Measurements from ENCODE around the gene COL1A1. TPM values are rescaled to one million over a fixed set of nuclear protein-coding genes. Genes with fewer than 3 reads are reported as not detected.

Gene COL1A1
- polyA plus RNA-seq, 3 donors: not detected

GRCh38 chr17:50133769-50134099 lies 67.7 kb downstream of the COL1A1 start:
- no peak overlapping the region for H3K4me2 ChIP-seq (replicated peaks; ENCODE audit: extremely low read depth, low read length, poor library complexity, severe bottlenecking)
- no peak overlapping the region for H3K27ac Mint-ChIP-seq
- H3K36me3 Mint-ChIP-seq: peaks cover 55 to 64% of the 10 kb centered on the region in 2 donors
- peaks cover 11 to 21% of the 10 kb centered on the region in 2 donors for H3K4me1 ChIP-seq (ENCODE audit: control insufficient read depth in 1 of 2, insufficient read depth in 2 of 2, low read length in 2 of 2)
- no peak overlapping the region for H3K4me3 Mint-ChIP-seq
- no peak overlapping the region for H2AFZ ChIP-seq (ENCODE audit: insufficient read depth, low read depth, low read length, poor library complexity, severe bottlenecking)
- H3K4me3 ChIP-seq (replicated peaks in 1 of 3; ENCODE audit: low read depth in 2 of 3, low read length in 3 of 3): no peak overlapping the region
- no peak for DNase-seq
- no peak for TF ChIP-seq CTCF (IDR thresholded peaks at IDR 0.05)
- peaks cover 0 to 14% (median 5%) of the 10 kb centered on the region in 7 donors for H3K9me3 Mint-ChIP-seq
- H3K27me3 Mint-ChIP-seq (ENCODE audit: low read depth in 3 of 3): peaks cover 27 to 38% (median 34%) of the 10 kb centered on the region in 3 donors
- 69% methylated on average over 8 of the region's 16 CpGs for WGBS (ENCODE audit: insufficient coverage)
- no peak overlapping the region for H3K27ac ChIP-seq (ENCODE audit: low read depth in 1 of 2, low read length in 2 of 2)
- peaks cover 23% of the 10 kb centered on the region for H3K4me1 Mint-ChIP-seq
- intact Hi-C loops (cut with micrococcal nuclease): no loop called here
- H3K36me3 ChIP-seq (replicated peaks in 1 of 2; ENCODE audit: control insufficient read depth in 1 of 2, insufficient read depth in 2 of 2, low read length in 2 of 2): peaks cover 53 to 59% of the 10 kb centered on the region in 2 donors
- H3K27me3 ChIP-seq (ENCODE audit: control insufficient read depth in 2 of 2, insufficient read depth in 2 of 2, low read length in 2 of 2): peaks cover 14 to 26% of the 10 kb centered on the region in 2 donors
- peaks cover 82% of the 10 kb centered on the region for H4K20me1 ChIP-seq (ENCODE audit: insufficient read depth, low read length)
- H3K79me2 ChIP-seq (ENCODE audit: insufficient read depth, low read length): peaks cover 6% of the 10 kb centered on the region
- peaks cover 0 to 4% of the 10 kb centered on the region in 2 donors for H3K9me3 ChIP-seq (replicated peaks in 1 of 2; ENCODE audit: control insufficient read depth in 1 of 2, insufficient read depth in 1 of 2, low read length in 2 of 2)
- no peak overlapping the region for H3K9ac ChIP-seq (ENCODE audit: insufficient read depth, low read length, poor library complexity, severe bottlenecking)

Small RNA genes within 50 kb of the gene (small RNA-seq; reads per million reads assigned to genes)
- not detected for gene SUMO2P7 (ENCODE audit: insufficient read length, low read depth)

Other genes with a start within 250 kb of the COL1A1 start
- 1 to 10 TPM in 1 of 3 donors, under 1 TPM in 1, not detected in 1; 0.20 to 3.5 TPM for gene DLX4, start 232.4 kb downstream of the COL1A1 start, polyA plus RNA-seq
- gene DLX3, start 206.4 kb downstream of the COL1A1 start, polyA plus RNA-seq: not detected
- under 1 TPM in 2 of 3 donors, not detected in 1; 0.31 to 0.36 TPM for gene ITGA3, start 145.5 kb downstream of the COL1A1 start, polyA plus RNA-seq
- gene PDK2, start 106.3 kb downstream of the COL1A1 start, polyA plus RNA-seq: 10 to 100 TPM; 15.9 to 43.0 (median 23.4) TPM
- under 1 TPM in 1 of 3 donors, not detected in 2; 0.09 TPM for gene SAMD14, start 71.5 kb downstream of the COL1A1 start, polyA plus RNA-seq
- gene PPP1R9B, start 51.0 kb downstream of the COL1A1 start, polyA plus RNA-seq: 10 to 100 TPM in 1 of 3 donors, 1 to 10 TPM in 1, under 1 TPM in 1; 0.61 to 86.9 (median 1.3) TPM
- under 1 TPM; 0.27 to 0.89 (median 0.53) TPM for gene SGCA, start 35.6 kb downstream of the COL1A1 start, polyA plus RNA-seq
- gene TMEM92, start 72.8 kb upstream of the COL1A1 start, polyA plus RNA-seq: not detected
- 10 to 100 TPM in 1 of 3 donors, 1 to 10 TPM in 2; 4.4 to 10.2 (median 4.4) TPM for gene XYLT2, start 144.5 kb upstream of the COL1A1 start, polyA plus RNA-seq
- gene MRPL27, start 171.6 kb upstream of the COL1A1 start, polyA plus RNA-seq: 10 to 100 TPM; 33.2 to 82.3 (median 75.3) TPM
- under 1 TPM; 0.33 to 0.76 (median 0.43) TPM for gene EME1, start 171.6 kb upstream of the COL1A1 start, polyA plus RNA-seq
- gene LRRC59, start 195.9 kb upstream of the COL1A1 start, polyA plus RNA-seq: 10 to 100 TPM; 36.6 to 48.9 (median 45.7) TPM
- gene ACSF2, start 224.6 kb upstream of the COL1A1 start, polyA plus RNA-seq: 10 to 100 TPM in 1 of 3 donors, 1 to 10 TPM in 2; 2.8 to 24.4 (median 5.5) TPM

Measured in CD14-positive monocyte (primary cell).